HG03045 (cell line): ENCODE data around the gene RAB6B.

Experiments
- ATAC-seq: cut with Tn5 transposase; IDR thresholded peaks from one replicate; pipeline ENCODE4 v1.9.1; 2021; ENCODE audit warnings: mild to moderate bottlenecking, moderate library complexity; ENCODE audit not compliant: unreplicated experiment

Gene RAB6B

DNA sequence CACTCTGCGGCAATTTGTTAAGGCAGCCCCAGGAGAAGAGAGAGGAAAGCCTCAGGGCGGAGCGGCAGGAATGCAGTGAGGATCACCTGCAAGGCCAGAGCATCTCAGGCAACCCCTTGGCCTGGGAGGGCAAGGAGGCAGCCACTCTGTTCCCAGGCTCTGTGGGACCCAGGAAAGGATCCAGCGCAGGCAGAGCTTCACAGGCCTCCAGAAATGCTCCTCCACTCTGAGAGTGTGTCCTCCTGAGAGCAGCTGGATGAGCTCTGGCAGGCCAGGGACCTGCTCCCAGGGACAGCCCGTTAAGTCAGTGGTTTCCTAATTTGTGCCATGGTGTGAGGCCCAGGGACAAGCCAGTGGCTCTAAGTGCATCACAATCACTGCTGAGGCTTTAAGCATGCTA lies 35.2 kb downstream of the RAB6B start:
- ATAC-seq = no peak

DNA sequence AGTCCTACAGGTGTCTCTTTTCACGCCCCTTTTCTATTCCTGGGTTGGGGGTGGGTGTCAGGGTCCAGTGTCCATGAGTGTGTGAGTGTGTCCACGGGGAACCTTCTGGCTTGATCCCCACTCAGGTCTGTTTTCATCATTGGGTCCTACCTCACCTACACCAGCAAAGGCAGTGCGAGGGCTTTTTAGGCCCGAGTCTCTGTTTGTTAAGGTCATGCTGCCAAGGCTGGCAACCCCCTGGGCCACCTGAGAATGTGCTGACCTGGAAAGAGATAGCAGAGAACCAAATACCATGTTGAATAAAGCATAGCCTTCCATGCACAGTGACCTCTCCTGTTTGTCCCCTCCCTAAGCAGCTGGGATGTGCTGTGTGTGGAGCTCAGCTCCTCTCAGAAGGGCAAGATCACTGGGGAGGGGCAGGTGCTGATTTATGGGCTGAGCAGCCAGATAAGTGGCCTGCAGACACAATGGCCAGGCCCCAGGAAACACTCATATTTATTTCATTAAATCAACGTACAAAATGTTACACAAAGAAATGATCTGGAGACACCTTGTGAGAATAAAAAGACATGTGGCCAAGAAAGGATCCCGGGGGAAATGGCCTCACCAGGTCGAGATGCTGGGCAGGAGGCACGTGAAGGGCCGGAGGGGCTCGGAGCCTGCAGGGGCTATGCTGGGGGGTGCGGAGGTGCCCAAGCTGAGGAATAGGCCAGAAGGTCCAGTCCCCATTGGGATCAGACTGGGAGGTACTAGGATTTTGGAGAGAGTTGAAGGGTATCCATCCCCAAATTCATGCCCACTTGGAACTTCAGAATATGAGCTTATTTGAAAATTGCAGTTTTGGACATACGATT lies 36.1 kb downstream of the RAB6B start:
- ATAC-seq = no peak

DNA sequence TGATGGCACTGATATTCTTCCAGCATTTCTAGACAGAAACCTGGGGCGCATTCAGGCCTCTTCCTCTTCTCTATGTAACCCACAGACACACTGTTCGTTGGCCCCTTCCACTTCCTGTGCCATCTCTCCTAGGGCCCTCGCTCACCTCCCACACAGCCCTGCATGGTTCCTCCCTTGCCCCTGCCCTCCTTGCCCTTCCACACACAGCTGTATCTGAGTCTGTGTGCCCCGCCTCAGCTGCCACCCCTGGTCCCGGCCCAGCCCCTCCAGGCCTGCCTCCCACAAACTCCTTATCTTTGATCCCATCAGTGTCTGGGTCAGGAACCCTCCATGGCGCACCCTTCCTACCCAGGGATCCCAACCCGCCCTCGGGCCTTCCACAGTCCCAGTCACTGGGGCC lies 37.9 kb downstream of the RAB6B start:
- no peak for ATAC-seq

DNA sequence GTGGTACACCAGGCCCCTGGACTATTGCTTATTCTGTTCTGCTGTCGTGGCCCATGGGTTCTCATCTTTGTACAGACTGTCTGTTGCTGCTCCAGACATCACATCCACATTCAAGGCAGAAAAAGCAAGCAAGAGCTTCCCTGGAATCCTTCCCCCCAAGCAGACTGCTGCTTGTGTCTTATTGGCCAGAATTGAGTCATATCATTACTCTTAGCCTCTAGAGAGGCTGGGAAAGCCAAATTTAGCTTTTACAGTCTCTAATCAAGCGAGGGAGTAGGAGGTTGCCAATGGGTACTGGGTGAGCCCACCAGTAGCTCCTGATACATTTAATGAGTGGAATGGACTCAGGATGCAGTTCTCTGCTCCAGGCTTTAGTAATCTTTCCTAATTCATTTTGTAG lies 39.4 kb downstream of the RAB6B start:
- ATAC-seq = no peak

DNA sequence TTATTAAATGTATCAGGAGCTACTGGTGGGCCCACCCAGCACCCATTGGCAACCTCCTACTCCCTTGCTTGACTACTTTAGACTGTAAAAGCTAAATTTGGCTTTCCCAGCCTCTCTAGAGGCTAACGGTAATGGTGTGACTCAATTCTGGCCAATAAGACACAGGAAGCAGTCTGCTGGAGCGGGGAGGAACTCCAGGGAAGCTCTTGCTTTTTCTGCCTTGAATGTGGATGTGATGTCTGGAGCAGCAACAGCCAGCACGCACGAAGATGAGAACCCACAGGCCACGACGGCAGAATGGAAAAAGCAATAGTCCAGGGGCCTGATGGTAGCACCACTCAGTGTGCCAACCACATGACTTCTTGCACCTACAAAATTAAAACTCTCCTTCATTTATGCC lies 39.9 kb downstream of the RAB6B start:
- no peak for ATAC-seq

DNA sequence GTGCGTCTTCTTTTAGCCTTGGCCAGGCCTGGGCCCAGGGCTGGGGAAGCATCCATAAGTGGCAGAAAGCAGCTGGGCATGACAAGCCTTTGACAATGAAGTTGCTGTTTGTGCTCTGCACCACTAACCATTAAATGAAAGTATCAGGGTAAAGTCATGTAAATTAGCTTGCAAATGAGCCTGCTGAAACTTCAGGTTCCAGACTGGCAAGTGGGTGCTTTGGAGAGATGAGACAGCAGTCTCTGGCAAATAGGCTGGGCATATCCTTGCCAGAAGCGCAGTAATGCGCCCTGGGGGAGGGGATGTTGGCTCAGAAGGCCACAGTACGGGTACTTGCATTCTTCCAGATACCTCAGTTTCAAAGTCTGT lies 40.7 kb downstream of the RAB6B start:
- ATAC-seq = no peak

DNA sequence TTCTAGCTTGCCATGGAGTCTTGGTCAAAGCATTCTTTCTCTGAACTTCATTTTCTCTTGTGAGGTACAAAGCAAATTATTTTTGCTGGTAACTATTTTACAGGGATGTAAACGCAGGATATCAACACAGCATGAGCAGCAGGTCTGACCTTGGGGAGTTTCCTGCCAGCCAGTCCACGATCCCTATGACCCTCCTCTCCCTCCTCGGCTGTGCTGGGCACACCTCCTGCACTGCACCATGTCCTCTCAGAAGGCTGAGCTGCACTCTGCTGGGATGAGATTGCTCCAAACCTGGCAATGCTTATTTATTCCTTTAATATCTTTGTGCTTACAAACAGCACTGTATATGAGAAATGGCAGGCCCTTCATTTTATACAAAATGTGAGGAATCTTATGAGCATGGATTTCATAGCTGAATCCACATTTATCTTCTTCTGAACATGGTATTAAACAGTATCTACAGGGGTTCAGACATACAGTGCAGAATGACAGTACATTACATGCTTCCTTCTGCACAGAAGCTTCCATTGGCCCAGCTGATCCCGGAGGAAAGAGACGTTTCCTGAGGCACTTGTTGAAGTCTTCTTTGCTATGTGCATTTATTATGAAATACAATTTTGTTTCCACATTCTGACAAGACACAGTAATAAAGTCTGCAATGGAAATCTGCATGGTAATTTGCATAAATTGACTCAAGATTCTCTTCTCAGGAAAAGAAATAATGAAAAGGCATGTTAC lies 41.2 kb downstream of the RAB6B start:
- no peak for ATAC-seq

DNA sequence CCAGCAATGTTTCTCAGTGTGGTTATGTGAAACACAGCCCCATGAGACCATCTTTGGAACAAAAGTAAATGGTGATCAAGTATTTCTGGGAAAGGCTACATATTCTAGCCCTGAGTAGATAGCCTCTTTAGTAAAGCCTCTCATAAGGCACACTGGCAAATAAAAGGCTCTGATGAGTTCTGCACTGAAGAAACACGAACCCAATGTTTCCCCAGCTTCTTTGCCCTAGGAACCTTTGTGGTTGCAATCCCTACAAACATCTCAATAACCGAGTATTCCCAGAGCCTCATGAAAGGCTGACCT lies 41.8 kb downstream of the RAB6B start:
- ATAC-seq = no peak

DNA sequence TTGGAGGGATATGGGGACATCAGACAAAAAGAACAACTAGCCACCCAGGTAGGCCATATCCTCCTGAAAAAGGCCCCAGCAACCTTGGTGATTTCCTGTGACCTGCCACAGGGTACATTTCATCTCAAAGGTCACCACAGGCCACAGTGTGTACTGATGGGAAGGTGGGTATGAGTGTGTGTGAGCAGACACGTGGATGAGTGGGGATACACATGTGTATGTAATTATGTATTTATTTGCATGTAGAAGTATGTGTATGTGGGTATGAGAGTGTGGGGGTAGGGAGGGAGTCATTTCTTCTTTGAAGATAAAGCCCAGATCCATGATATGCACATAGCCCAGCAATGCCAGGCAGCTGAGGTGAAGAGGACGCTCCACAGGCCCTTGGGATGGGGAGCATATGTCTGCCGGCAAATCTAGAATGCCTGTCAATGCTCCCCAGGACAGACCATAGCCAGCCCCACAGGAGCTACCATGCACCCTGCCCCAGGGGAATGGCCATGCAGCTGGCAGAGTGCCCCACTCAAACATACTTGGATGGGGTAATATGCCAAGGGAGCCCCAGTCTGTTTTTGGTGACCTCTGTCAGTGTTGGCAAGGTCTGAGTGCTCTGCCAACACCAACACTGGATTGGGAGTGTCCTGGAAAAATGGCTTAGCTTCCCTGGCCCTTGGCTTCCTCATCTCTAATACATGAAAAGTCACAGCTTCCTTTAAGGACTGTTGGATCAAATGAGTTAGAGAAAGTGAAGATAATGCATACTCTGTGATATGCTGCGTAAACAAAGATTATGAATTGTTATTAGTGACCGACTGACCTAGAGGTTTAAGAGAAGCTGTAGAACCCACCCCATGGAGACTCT lies 42.4 kb downstream of the RAB6B start:
- no peak for ATAC-seq

DNA sequence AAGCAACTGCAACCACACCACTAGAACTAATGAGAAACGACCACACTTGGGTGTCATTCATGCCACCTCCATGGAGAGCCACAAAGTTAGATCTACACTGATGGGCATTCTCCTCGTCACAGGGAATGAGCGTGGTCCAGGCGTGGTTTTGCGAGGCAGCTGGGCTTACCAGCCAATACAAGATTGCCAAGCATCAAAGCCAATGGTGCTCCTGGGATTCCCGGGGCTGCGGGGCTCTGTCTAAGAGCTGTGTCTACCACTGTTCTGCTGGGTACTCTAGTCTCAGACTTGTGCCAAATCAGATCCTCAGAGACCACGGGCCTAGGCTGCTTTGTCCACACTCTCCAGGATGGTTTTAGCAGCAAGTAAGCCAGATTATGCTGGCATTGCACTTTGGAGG lies 43.8 kb downstream of the RAB6B start:
- ATAC-seq = no peak

GRCh38 chr3:133851266-133851906 lies 44.3 kb downstream of the RAB6B start:
- ATAC-seq = no peak

GRCh38 chr3:133850034-133850433 lies 45.6 kb downstream of the RAB6B start:
- no peak for ATAC-seq

DNA sequence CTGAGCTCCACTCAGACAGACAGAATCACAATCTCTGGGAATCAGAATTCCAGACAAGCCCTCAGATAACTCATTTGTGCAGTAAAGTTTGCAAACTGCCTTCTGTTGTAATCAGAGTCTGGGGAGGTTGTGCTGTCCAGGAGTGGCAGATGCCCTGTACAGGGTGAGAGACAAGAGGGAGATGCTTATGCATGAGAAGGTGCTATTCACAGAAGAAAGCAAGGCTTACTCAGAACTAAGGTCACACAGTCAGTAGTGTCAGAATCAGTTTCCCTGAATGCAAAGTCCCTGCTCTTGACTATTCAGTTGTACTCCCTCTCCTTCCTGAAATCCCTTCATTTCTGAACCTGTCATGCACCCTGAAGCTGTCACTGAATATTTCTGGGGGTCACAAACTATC lies 46.3 kb downstream of the RAB6B start:
- no peak for ATAC-seq

GRCh38 chr3:133845127-133845526 lies 50.6 kb downstream of the RAB6B start:
- ATAC-seq = no peak

DNA sequence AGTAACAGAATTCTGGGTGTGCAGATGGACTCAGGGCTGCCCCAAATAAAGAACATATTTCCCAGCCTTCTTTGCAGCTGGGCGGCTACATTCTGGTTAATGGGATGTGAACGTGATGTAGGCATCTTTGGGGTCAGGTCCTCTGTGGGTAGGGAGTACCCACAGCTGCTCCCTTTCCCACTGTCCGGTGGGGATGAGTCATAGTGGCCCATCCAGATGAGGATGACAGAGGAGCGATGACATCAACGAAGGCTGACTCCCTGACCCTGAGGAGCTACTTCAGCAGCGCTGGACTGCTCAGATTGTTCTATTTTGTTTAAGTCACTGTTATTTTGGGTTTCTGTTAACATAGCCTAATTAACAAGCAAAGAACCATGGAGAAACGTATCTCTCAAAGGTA lies 52.0 kb downstream of the RAB6B start:
- no peak for ATAC-seq

DNA sequence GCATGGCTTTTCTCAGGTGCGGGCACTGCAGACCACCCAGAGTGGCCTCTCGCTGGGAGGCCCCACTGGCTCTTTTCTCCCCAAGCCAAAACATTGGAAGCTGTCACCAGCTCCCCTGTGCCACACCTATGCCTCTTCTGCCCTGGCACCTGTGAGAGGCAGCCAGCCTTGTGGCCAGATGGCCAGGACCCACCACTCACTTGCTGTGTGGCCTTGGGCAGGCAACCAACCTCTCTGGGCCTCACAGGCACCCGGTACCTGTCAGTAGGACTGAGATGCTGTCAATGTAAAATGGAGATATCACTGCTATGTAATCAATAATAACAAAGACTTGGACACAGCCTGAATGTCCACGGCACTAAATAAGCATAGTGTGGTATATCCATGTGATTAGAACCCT lies 53.5 kb downstream of the RAB6B start:
- no peak for ATAC-seq

DNA sequence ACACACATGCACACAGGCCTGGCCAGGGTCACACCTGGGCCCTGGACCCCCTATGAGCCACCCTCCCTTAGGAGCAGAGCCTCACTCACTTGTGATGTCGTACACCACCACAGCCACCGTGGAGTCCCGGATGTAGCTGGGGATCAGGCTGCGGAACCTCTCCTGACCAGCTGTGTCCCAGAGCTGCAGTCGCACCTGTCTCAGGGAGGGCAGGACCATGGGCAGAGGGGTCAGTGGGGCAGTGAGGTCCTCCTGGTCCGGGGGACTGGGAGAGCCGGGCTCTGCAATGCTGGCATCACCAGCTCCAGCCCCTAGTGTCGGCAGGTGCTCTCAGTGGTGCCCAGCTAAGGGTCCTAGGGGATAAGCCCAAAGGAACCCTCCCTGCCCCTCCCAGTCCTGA lies 54.5 kb downstream of the RAB6B start:
- ATAC-seq = no peak

GRCh38 chr3:133840767-133841166 lies 54.9 kb downstream of the RAB6B start:
- no peak for ATAC-seq

DNA sequence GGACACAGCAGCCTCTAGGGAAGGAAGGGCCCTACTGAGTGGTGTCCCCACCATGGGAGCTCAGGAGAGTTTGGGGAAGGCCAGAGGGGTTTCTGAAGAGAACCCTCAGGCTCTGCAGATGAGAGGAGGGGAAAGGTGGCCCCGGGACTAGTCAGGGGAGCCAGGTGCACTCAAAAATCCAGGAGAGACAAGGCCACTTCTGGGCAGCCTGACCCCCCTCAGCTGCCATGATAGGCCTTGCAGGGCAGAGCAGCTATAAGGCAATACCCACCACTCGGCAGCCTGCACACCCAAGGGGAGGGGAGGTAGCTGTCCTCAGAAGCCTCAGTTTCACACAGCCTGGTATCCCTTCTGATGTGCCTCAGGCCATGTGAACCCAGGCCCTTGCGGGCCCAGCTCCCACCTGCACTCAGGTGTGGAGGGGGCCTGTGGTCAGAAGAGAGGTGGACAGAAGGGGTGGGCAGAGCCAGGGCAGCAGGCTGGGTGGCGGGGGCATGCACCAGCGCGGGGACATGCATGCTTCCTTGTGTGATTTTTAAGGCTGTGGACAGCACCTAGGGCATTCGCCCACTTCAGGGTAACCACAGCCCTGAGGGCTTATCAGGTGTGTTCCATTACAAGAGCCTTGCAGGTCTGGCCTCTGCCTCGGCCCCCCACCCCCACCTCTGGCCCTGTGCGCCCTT lies 55.5 kb downstream of the RAB6B start:
- ATAC-seq = no peak

DNA sequence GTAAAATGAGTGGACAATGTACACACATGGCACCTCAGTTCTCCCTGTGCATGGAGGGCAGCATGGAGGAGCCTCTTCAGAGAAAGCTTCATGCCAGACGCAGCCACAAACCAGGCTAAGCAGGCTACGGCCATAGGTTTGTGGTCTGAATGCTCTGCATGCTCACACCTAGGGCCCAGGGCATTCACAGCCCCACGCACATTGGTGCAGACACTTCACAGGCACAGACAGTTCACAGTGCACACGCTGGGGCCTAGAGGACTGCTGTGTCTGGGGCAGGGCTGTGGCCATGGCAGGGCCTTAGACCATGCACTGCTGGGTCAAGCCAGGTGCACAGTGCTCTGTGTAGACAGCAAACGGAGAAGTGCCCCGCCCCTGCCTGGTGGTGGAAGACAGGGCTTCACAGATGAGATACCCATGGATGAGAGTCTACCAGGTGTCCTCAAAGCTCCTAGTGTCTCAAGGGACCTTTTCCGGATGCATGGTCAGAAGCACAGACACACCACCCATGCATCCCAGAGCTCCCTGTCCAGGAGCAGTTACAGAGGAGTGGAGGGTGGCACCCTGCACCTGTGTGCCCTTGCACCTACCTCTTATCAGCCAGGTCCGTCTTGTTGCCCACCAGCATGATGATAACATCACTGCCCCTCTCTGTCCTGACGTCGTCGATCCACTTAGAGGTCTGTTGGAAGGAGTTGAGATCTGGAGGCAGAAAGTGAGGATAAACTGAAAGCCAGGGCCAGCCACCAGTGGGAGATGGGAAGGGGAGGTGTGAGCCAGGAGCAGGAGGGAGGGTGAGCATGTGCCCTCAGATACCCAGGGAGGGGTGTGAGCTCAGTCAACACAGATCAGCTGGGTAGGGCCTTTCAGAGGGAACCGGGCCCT lies 56.5 kb downstream of the RAB6B start:
- no peak for ATAC-seq
